H1 (cell line): ENCODE measurements around the gene CX3CL1. TPM values are rescaled to one million over a fixed set of nuclear protein-coding genes. Genes with fewer than 3 reads are reported as not detected.

Source experiments
- CEBPB ChIP-seq: IDR thresholded peaks from 2 replicates; pipeline ENCODE4 v1.6.1; 2012; ENCODE audit warnings: low read depth, low read length
- CHD7 ChIP-seq: fragments of 300-600 bp; sonication (generic); IDR thresholded peaks from 2 replicates; pipeline ENCODE4 v1.7.1; 2012; ENCODE audit warnings: low read length, moderate library complexity, mild to moderate bottlenecking, inconsistent platforms; ENCODE audit not compliant: insufficient replicate concordance
- HDAC2 ChIP-seq, 2 experiments: fragments of 300-600 bp in 1 of 2; sonication (generic) in 1 of 2; IDR thresholded peaks; 2 replicates each; pipeline ENCODE4 v1.6.1; 2011 to 2012; ENCODE audit warnings: low read depth in 2 of 2, low read length in 2 of 2, mild to moderate bottlenecking in 2 of 2, moderate library complexity in 2 of 2, borderline replicate concordance in 1 of 2, inconsistent platforms in 1 of 2
- KDM4A ChIP-seq: IDR thresholded peaks from one replicate; pipeline ENCODE4 v1.7.1; 2012; ENCODE audit warnings: low read depth, mild to moderate bottlenecking, moderate library complexity, low read length, inconsistent platforms; ENCODE audit not compliant: severe bottlenecking
- POLR2A ChIP-seq, 2 experiments: IDR thresholded peaks; 1 replicate in 1 of 2; 2 replicates in 1 of 2; pipeline ENCODE4 v1.6.1; 2011; ENCODE audit warnings: low read depth in 2 of 2, low read length in 2 of 2, mild to moderate bottlenecking in 2 of 2; ENCODE audit errors: control extremely low read depth in 1 of 2
- SIN3A ChIP-seq, 2 experiments: IDR thresholded peaks in 1 of 2; conservative IDR thresholded peaks in 1 of 2; 2 replicates each; pipeline ENCODE4 v1.6.1; 2011 to 2012; ENCODE audit warnings: low read length in 2 of 2, improper control_type of control experiment in 1 of 2, low read depth in 1 of 2, mild to moderate bottlenecking in 1 of 2
- SP1 ChIP-seq: IDR thresholded peaks from 2 replicates; pipeline ENCODE4 v1.6.1; 2011; ENCODE audit warnings: low read depth, low read length
- TAF1 ChIP-seq: IDR thresholded peaks from 2 replicates; pipeline ENCODE4 v1.6.1; 2011; ENCODE audit warnings: mild to moderate bottlenecking, low read depth, low read length
- TBP ChIP-seq: IDR thresholded peaks from 2 replicates; pipeline ENCODE4 v1.6.1; 2011; ENCODE audit warnings: low read depth, low read length, improper control_type of control experiment
- polyA plus RNA-seq, 7 experiments: library from polyadenylated mRNA; depleted of rRNA in 3 of 7; stranded (reverse) in 5 of 7; unstranded in 2 of 7; fragments of >200 nt in 5 of 7; fragments of 200-250 nt in 2 of 7; gene quantifications; 1 replicate in 5 of 7; 2 replicates in 1 of 7; 4 replicates in 1 of 7; pipeline versions ENCODE4 v1.2.1 to v1.2.3, GENCODE V29; 2011 to 2013; ENCODE audit warnings: missing spikeins in 2 of 7, mixed read lengths in 2 of 7
- total RNA-seq: library from RNA; stranded (reverse); fragmentation: NEBNext Ultra II Directional; extraction: Animal tissue kit (Norgen Biotek cat#: 25700); gene quantifications from 2 replicates; pipeline ENCODE4 v1.2.1, GENCODE V29; 2021
- TF ChIP-seq, protein P1 (sequence below): IDR thresholded peaks from 2 replicates; pipeline ENCODE4 v1.6.1; 2011; ENCODE audit warnings: low read depth, mild to moderate bottlenecking, low read length; ENCODE audit not compliant: insufficient read depth

Gene CX3CL1
- total and polyA plus RNA-seq, 2 of the 8 experiments (the other 6 are each of a cell fraction or from before 2014, with no cell fraction given) = 1.4 to 3.0 TPM

- TF ChIP-seq CHD7 (no peak), CEBPB (no peak), TAF1 (no peak), KDM4A (no peak), SP1 (no peak), HDAC2 (IDR thresholded peaks at IDR 0.05; ENCODE audit: borderline replicate concordance in 1 of 2, low read depth in 2 of 2, low read length in 2 of 2) (no peak), TBP (no peak), SIN3A (conservative IDR thresholded peaks at IDR 0.05 in 1 of 2, IDR thresholded peaks at IDR 0.05 in 1 of 2; ENCODE audit: low read depth in 1 of 2, low read length in 2 of 2) (no peak), POLR2A (IDR thresholded peaks at IDR 0.05; ENCODE audit: control extremely low read depth in 1 of 2, low read depth in 2 of 2, low read length in 2 of 2) (no peak)
- TF ChIP-seq, protein P1, sequence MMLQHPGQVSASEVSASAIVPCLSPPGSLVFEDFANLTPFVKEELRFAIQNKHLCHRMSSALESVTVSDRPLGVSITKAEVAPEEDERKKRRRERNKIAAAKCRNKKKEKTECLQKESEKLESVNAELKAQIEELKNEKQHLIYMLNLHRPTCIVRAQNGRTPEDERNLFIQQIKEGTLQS = no peak
Measured at GRCh38 chr16:57391300-57391699, 19.0 kb downstream of the CX3CL1 start (continued).
